ENCODE data around the gene MILR1.

- TF ChIP-seq CTCF (IDR thresholded peaks at IDR 0.05) = no peak
- no peak for TF ChIP-seq FOSL2 (IDR thresholded peaks at IDR 0.05)
- no peak for TF ChIP-seq FOSL2 (CRISPR knock-in tag; IDR thresholded peaks at IDR 0.05)
- TF ChIP-seq ZNF302 (CRISPR knock-in tag; IDR thresholded peaks at IDR 0.05) = no peak
- no peak for TF ChIP-seq CBX2 (IDR thresholded peaks at IDR 0.05; ENCODE audit: borderline replicate concordance, low read depth)
- TF ChIP-seq POLR2A (IDR thresholded peaks at IDR 0.05; ENCODE audit: low read length) = no peak
- TF ChIP-seq, protein P1, sequence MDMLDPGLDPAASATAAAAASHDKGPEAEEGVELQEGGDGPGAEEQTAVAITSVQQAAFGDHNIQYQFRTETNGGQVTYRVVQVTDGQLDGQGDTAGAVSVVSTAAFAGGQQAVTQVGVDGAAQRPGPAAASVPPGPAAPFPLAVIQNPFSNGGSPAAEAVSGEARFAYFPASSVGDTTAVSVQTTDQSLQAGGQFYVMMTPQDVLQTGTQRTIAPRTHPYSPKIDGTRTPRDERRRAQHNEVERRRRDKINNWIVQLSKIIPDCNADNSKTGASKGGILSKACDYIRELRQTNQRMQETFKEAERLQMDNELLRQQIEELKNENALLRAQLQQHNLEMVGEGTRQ (IDR thresholded peaks at IDR 0.05) = no peak
- no peak for TF ChIP-seq BCL3 (IDR thresholded peaks at IDR 0.05)
Measured at GRCh38 chr17:64457156-64457555, 8.2 kb downstream of the MILR1 start.

Data from A549 (cell line).